ENCODE data around the gene SP140. TPM values are rescaled to one million over a fixed set of nuclear protein-coding genes. Genes with fewer than 3 reads are reported as not detected.

Gene SP140
- polyA plus RNA-seq, 3 donors, result 2.5 to 7.3 (median 5.9) TPM

- H4K20me1 ChIP-seq (ENCODE audit: insufficient read depth, low read length), result no peaks in the 10 kb centered on the region
- Mint-ChIP-seq H3K4me3 (peak overlapping the region in 1 of 2 donors; percentile 40), H3K27ac (no peak overlapping the region), H3K27me3 (ENCODE audit: low read depth in 3 of 3) (no peaks in the 10 kb centered on the region), H3K9me3 (peaks cover 0 to 3% (median 0%) of the 10 kb centered on the region in 7 donors), H3K4me1 (peaks cover 11% of the 10 kb centered on the region), H3K36me3 (peaks cover 0 to 21% of the 10 kb centered on the region in 2 donors)
- no peak for TF ChIP-seq CTCF (IDR thresholded peaks at IDR 0.05)
- H3K4me3 ChIP-seq (replicated peaks in 1 of 3; ENCODE audit: low read depth in 2 of 3, low read length in 3 of 3), result no peak overlapping the region
- 100% methylated on average over 2 of the region's 2 CpGs for WGBS (ENCODE audit: insufficient coverage)
- no peak overlapping the region for H2AFZ ChIP-seq (ENCODE audit: insufficient read depth, low read depth, low read length, poor library complexity, severe bottlenecking)
- H3K27ac ChIP-seq (ENCODE audit: low read depth in 1 of 2, low read length in 2 of 2), result no peak overlapping the region
- H3K9ac ChIP-seq (ENCODE audit: insufficient read depth, low read length, poor library complexity, severe bottlenecking), result no peak overlapping the region
- H3K4me2 ChIP-seq (replicated peaks; ENCODE audit: extremely low read depth, low read length, poor library complexity, severe bottlenecking), result no peak overlapping the region
- H3K9me3 ChIP-seq (replicated peaks in 1 of 2; ENCODE audit: control insufficient read depth in 1 of 2, insufficient read depth in 1 of 2, low read length in 2 of 2), result no peaks in the 10 kb centered on the region
- no peaks in the 10 kb centered on the region for H3K79me2 ChIP-seq (ENCODE audit: insufficient read depth, low read length)
- no peaks in the 10 kb centered on the region for H3K27me3 ChIP-seq (ENCODE audit: control insufficient read depth in 2 of 2, insufficient read depth in 2 of 2, low read length in 2 of 2)
- H3K4me1 ChIP-seq (ENCODE audit: control insufficient read depth in 1 of 2, insufficient read depth in 2 of 2, low read length in 2 of 2), result peaks cover 0 to 2% of the 10 kb centered on the region in 2 donors
- intact Hi-C loops (cut with micrococcal nuclease), result no loop called here
- H3K36me3 ChIP-seq (replicated peaks in 1 of 2; ENCODE audit: control insufficient read depth in 1 of 2, insufficient read depth in 2 of 2, low read length in 2 of 2), result no peaks in the 10 kb centered on the region
- no peak for DNase-seq
These were observed 87.1 kb downstream of the SP140 start for GRCh38 chr2:230312638-230313037.

- intact Hi-C loops (cut with micrococcal nuclease), result no loop called here
- H3K4me2 ChIP-seq (replicated peaks; ENCODE audit: extremely low read depth, low read length, poor library complexity, severe bottlenecking), result no peak overlapping the region
- peaks cover 28% of the 10 kb centered on the region for H3K4me1 Mint-ChIP-seq
These were observed 91.8 kb downstream of the SP140 start for GRCh38 chr2:230317366-230317765.

More at GRCh38 chr2:230317366-230317765, 91.8 kb downstream of the SP140 start:
- Histone ChIP-seq H4K20me1 (ENCODE audit: insufficient read depth, low read length) (no peaks in the 10 kb centered on the region), H3K9ac (ENCODE audit: insufficient read depth, low read length, poor library complexity, severe bottlenecking) (no peak overlapping the region), H3K9me3 (replicated peaks in 1 of 2; ENCODE audit: control insufficient read depth in 1 of 2, insufficient read depth in 1 of 2, low read length in 2 of 2) (no peaks in the 10 kb centered on the region), H3K4me1 (ENCODE audit: control insufficient read depth in 1 of 2, insufficient read depth in 2 of 2, low read length in 2 of 2) (peaks cover 22 to 26% of the 10 kb centered on the region in 2 donors), H3K27me3 (ENCODE audit: control insufficient read depth in 2 of 2, insufficient read depth in 2 of 2, low read length in 2 of 2) (no peaks in the 10 kb centered on the region), H2AFZ (ENCODE audit: insufficient read depth, low read depth, low read length, poor library complexity, severe bottlenecking) (no peak overlapping the region), H3K4me3 (replicated peaks in 1 of 3; ENCODE audit: low read depth in 2 of 3, low read length in 3 of 3) (no peak overlapping the region), H3K79me2 (ENCODE audit: insufficient read depth, low read length) (no peaks in the 10 kb centered on the region), H3K36me3 (replicated peaks in 1 of 2; ENCODE audit: control insufficient read depth in 1 of 2, insufficient read depth in 2 of 2, low read length in 2 of 2) (no peaks in the 10 kb centered on the region), H3K27ac (ENCODE audit: low read depth in 1 of 2, low read length in 2 of 2) (no peak overlapping the region)
- no peak for DNase-seq
- H3K27ac Mint-ChIP-seq, result peak overlapping the region in 2 of 7 donors; percentile 21 to 36
- H3K27me3 Mint-ChIP-seq (ENCODE audit: low read depth in 3 of 3), result peaks cover 0 to 5% (median under 1%) of the 10 kb centered on the region in 3 donors
- H3K36me3 Mint-ChIP-seq, result peaks cover 0 to 12% of the 10 kb centered on the region in 2 donors
- 95% methylated on average over 3 of the region's 3 CpGs for WGBS (ENCODE audit: insufficient coverage)
- H3K9me3 Mint-ChIP-seq, result peaks cover 0 to 8% (median 2%) of the 10 kb centered on the region in 7 donors
- no peak for TF ChIP-seq CTCF (IDR thresholded peaks at IDR 0.05)
- no peak overlapping the region for H3K4me3 Mint-ChIP-seq
